IPS-18a (cell line): ENCODE measurements around the gene NGF.

Experiments used
- H3K27ac ChIP-seq: one replicate; pipeline ENCODE4 v1.5.1; 2013; ENCODE audit warnings: low read length
- H3K27me3 ChIP-seq: one replicate; pipeline ENCODE4 v1.6.1; 2013; ENCODE audit warnings: mild to moderate bottlenecking, low read length; ENCODE audit not compliant: control insufficient read depth, insufficient read depth
- H3K36me3 ChIP-seq: one replicate; pipeline ENCODE4 v1.6.1; 2013; ENCODE audit warnings: low read depth, low read length; ENCODE audit not compliant: control insufficient read depth
- H3K4me1 ChIP-seq: one replicate; pipeline ENCODE4 v1.6.1; 2013; ENCODE audit warnings: low read depth, low read length; ENCODE audit not compliant: control insufficient read depth
- H3K4me3 ChIP-seq: one replicate; pipeline ENCODE4 v1.5.1; 2013; ENCODE audit warnings: low read length
- H3K9ac ChIP-seq: one replicate; pipeline ENCODE4 v1.6.1; 2013; ENCODE audit warnings: mild to moderate bottlenecking, low read length, moderate library complexity
- H3K9me3 ChIP-seq: one replicate; pipeline ENCODE4 v1.6.1; 2013; ENCODE audit warnings: low read depth, low read length; ENCODE audit not compliant: control insufficient read depth

The NGF gene

GRCh38 chr1:115306146-115306545, 31.9 kb downstream of the NGF start:
- Histone ChIP-seq H3K4me3 (no peak overlapping the region), H3K9me3 (no peaks in the 10 kb centered on the region), H3K4me1 (peaks cover 3% of the 10 kb centered on the region), H3K27ac (no peak overlapping the region), H3K9ac (no peak overlapping the region), H3K27me3 (no peaks in the 10 kb centered on the region), H3K36me3 (no peaks in the 10 kb centered on the region)

- Histone ChIP-seq H3K9me3 (no peaks in the 10 kb centered on the region), H3K27me3 (no peaks in the 10 kb centered on the region), H3K4me1 (peaks cover 14% of the 10 kb centered on the region), H3K4me3 (no peak overlapping the region), H3K36me3 (no peaks in the 10 kb centered on the region), H3K9ac (no peak overlapping the region), H3K27ac (no peak overlapping the region)
Measured at GRCh38 chr1:115303364-115303763, 34.7 kb downstream of the NGF start.

- Histone ChIP-seq H3K4me1 (peaks cover 14% of the 10 kb centered on the region), H3K9ac (no peak overlapping the region), H3K4me3 (no peak overlapping the region), H3K36me3 (no peaks in the 10 kb centered on the region), H3K27ac (no peak overlapping the region), H3K9me3 (no peaks in the 10 kb centered on the region), H3K27me3 (no peaks in the 10 kb centered on the region)
Measured at GRCh38 chr1:115302390-115302961, 35.6 kb downstream of the NGF start.

GRCh38 chr1:115301438-115302020, 36.5 kb downstream of the NGF start:
- Histone ChIP-seq H3K9ac (no peak overlapping the region), H3K27me3 (no peaks in the 10 kb centered on the region), H3K9me3 (no peaks in the 10 kb centered on the region), H3K36me3 (no peaks in the 10 kb centered on the region), H3K4me3 (no peak overlapping the region), H3K27ac (no peak overlapping the region), H3K4me1 (peaks cover 14% of the 10 kb centered on the region)

GRCh38 chr1:115300087-115300876, 37.8 kb downstream of the NGF start:
- H3K27ac ChIP-seq: no peak overlapping the region

GRCh38 chr1:115299266-115299665, 38.8 kb downstream of the NGF start:
- H3K27me3 ChIP-seq: no peaks in the 10 kb centered on the region
- H3K36me3 ChIP-seq: no peaks in the 10 kb centered on the region

More at GRCh38 chr1:115300087-115300876, 37.8 kb downstream of the NGF start:
- Histone ChIP-seq H3K9me3 (no peaks in the 10 kb centered on the region), H3K27me3 (no peaks in the 10 kb centered on the region), H3K4me1 (peaks cover 14% of the 10 kb centered on the region), H3K9ac (no peak overlapping the region), H3K36me3 (no peaks in the 10 kb centered on the region), H3K4me3 (no peak overlapping the region)

GRCh38 chr1:115296981-115297380, 41.1 kb downstream of the NGF start:
- Histone ChIP-seq H3K4me1 (peaks cover 10% of the 10 kb centered on the region), H3K27ac (no peak overlapping the region), H3K4me3 (no peak overlapping the region), H3K9ac (no peak overlapping the region), H3K27me3 (no peaks in the 10 kb centered on the region), H3K9me3 (no peaks in the 10 kb centered on the region), H3K36me3 (no peaks in the 10 kb centered on the region)

More at GRCh38 chr1:115299266-115299665, 38.8 kb downstream of the NGF start:
- Histone ChIP-seq H3K4me3 (no peak overlapping the region), H3K9ac (no peak overlapping the region), H3K9me3 (no peaks in the 10 kb centered on the region), H3K27ac (no peak overlapping the region), H3K4me1 (peaks cover 14% of the 10 kb centered on the region)

- Histone ChIP-seq H3K27me3 (no peaks in the 10 kb centered on the region), H3K4me1 (peaks cover 10% of the 10 kb centered on the region)
Measured at GRCh38 chr1:115295904-115296696, 41.9 kb downstream of the NGF start.

GRCh38 chr1:115293899-115294298, 44.1 kb downstream of the NGF start:
- H3K9me3 ChIP-seq: no peaks in the 10 kb centered on the region
- no peaks in the 10 kb centered on the region for H3K27me3 ChIP-seq

More at GRCh38 chr1:115295904-115296696, 41.9 kb downstream of the NGF start:
- H3K27ac ChIP-seq: no peak overlapping the region
- no peak overlapping the region for H3K9ac ChIP-seq
- H3K9me3 ChIP-seq: no peaks in the 10 kb centered on the region
- no peak overlapping the region for H3K4me3 ChIP-seq
- no peaks in the 10 kb centered on the region for H3K36me3 ChIP-seq

GRCh38 chr1:115293006-115293405, 45.0 kb downstream of the NGF start:
- H3K4me1 ChIP-seq: peaks cover 3% of the 10 kb centered on the region
- no peak overlapping the region for H3K9ac ChIP-seq
- H3K9me3 ChIP-seq: no peaks in the 10 kb centered on the region
- H3K4me3 ChIP-seq: no peak overlapping the region
- no peaks in the 10 kb centered on the region for H3K27me3 ChIP-seq
- H3K27ac ChIP-seq: no peak overlapping the region
- H3K36me3 ChIP-seq: no peaks in the 10 kb centered on the region

More at GRCh38 chr1:115293899-115294298, 44.1 kb downstream of the NGF start:
- H3K4me3 ChIP-seq: no peak overlapping the region
- no peak overlapping the region for H3K27ac ChIP-seq
- peaks cover 2% of the 10 kb centered on the region for H3K4me1 ChIP-seq
- no peaks in the 10 kb centered on the region for H3K36me3 ChIP-seq
- no peak overlapping the region for H3K9ac ChIP-seq

GRCh38 chr1:115291741-115292140, 46.3 kb downstream of the NGF start:
- Histone ChIP-seq H3K9me3 (no peaks in the 10 kb centered on the region), H3K27me3 (no peaks in the 10 kb centered on the region), H3K9ac (no peak overlapping the region), H3K4me3 (no peak overlapping the region), H3K27ac (no peak overlapping the region), H3K36me3 (no peaks in the 10 kb centered on the region), H3K4me1 (peaks cover 3% of the 10 kb centered on the region)
